ENCODE measurements around the gene NISCH.

- TF ChIP-seq EZH2 (IDR thresholded peaks at IDR 0.05; ENCODE audit: borderline replicate concordance, insufficient read depth, low read depth, low read length, poor library complexity, severe bottlenecking) = no peak
- no peak for TF ChIP-seq CTCF (IDR thresholded peaks at IDR 0.05)
These were observed 65.5 kb downstream of the NISCH start for GRCh38 chr3:52520716-52521487.
